HG03196 (cell line): ENCODE data around the gene NUDT21.
A peak's percentile ranks its signal among the peaks of the same experiment; 100 is the strongest.

Experiments
- ATAC-seq: cut with Tn5 transposase; IDR thresholded peaks from one replicate; pipeline ENCODE4 v1.9.1; 2021; ENCODE audit not compliant: unreplicated experiment

NUDT21 gene

DNA sequence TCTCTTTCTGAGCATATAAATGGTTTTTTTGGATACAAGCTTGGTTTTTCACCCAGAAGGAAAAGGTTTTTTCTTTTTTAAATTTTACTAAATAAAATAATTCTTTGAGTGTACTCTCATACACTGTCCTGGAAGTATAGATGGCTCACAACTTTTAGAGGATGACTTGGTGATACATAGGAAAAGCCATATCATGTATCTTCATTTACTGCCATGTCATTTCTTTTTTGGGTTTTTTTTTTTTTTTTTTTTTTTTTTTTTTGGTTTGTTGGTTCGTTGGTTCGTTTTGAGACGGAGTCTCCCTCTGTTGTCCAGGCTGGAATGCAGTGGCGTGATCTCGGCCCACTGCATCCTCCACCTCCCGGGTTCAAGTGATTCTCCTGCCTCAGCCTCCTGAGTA lies 12.0 kb upstream of the NUDT21 start:
- ATAC-seq, result no peak

- ATAC-seq, result no peak
These were observed 11.1 kb upstream of the NUDT21 start for GRCh38 chr16:56462064-56462796.

- no peak for ATAC-seq
These were observed 9.0 kb upstream of the NUDT21 start for GRCh38 chr16:56460101-56460500.

GRCh38 chr16:56457927-56458470 lies 6.9 kb upstream of the NUDT21 start:
- no peak for ATAC-seq

DNA sequence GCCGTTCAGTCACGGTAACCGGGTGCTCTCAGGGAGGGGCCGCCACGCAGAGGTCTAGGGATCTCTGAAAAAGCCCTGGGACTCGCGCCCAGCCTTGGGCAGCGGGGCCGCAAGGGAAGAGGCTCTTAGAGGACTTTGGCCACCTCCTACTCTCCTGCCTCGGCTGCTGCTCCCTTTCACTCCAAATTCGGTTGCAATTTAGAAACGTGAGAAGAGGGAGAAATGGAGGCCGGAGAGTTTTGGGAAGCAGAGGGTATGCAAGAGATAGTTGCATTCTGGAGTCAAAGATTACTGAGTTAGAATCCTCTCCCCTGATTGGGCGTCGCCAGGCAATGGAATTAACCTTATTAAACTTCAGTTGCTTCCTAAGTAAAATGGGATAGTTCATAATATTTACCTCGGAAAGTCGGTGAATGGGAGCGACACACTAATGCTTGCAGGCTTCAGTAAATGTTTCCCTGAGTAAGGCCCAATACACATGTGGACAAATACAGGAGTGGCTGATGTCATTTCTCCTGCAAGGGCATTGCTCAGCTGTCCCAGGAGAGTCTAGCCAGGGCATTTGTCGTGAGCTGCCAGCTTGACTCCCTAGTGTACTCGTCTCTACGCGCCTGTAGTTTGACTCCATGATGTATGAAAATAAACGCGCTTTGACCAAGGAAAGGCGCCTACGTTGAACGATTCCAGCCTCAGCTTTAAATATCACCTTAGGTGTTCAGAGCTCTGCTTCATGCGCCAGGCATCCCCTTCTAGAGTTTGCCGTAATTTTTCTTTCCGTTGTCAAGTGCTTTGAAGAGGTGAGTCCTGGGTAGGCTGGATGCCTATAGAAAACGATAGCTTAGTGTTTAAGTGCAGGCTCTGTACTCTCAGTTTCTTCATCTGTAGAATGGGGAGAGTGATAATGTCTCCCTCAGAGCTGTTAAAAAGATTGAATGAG lies 889 bp upstream of the NUDT21 start:
- ATAC-seq, result peak; percentile 37

- ATAC-seq, result peak; percentile 26
These were observed 702 bp downstream of the NUDT21 start for GRCh38 chr16:56450275-56450985.

GRCh38 chr16:56448005-56448404 lies 3.1 kb downstream of the NUDT21 start:
- no peak for ATAC-seq

DNA sequence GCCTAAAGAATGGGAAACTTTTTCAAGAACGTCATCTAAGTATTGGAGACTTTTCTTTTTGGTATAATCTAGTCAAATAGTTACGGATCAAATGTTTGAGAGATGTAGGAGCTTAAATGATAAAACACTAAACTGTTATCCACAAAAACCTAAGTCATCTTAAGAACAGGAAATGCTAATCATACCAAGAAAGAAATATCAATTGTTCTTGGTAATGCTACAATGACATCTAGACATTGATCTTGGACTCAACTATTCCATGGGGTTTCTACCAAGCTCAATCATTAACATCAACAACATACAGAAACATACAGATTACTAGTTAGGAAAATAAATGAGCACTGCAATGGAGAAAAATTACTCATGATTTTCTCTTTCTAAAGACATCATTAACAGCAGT lies 3.8 kb downstream of the NUDT21 start:
- no peak for ATAC-seq

DNA sequence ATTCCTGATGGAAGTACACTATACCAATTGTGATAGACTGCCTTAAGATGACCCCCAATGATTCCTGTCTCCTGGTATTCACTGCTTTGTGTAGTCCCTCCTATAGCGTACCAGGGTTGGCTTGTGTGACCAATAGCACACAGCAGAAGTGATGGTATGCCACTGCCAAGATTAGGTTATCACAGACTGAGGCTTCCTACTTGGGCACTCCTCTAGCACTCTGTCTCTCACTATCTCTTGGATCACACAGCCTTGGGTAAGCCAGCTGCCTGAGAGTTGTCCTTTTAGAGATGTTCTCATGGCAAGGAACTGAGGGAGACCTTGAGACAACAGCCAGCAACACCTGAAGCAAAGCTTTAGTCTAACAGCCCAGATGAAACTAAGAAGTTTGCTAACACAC lies 13.1 kb downstream of the NUDT21 start:
- ATAC-seq, result no peak

DNA sequence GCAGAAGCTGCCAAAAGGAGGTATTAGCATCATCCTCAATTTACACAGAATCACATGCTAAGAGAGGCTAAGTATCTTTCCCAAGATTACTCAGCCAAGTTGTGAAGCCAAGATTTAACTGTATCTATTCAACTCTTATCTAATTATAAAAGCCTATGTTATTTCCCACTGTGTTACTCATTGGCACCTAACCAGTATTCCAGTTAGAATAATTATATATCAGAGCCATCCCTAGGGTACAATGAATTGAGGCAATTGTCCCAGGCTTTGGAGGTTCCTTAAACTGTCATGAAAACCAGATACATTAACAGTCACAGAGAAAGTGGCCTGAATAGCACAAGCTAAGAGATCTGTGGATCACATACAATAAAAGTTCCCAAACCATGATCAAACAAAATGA lies 14.9 kb downstream of the NUDT21 start:
- no peak for ATAC-seq

- no peak for ATAC-seq
These were observed 23.0 kb downstream of the NUDT21 start for GRCh38 chr16:56428091-56428490.

DNA sequence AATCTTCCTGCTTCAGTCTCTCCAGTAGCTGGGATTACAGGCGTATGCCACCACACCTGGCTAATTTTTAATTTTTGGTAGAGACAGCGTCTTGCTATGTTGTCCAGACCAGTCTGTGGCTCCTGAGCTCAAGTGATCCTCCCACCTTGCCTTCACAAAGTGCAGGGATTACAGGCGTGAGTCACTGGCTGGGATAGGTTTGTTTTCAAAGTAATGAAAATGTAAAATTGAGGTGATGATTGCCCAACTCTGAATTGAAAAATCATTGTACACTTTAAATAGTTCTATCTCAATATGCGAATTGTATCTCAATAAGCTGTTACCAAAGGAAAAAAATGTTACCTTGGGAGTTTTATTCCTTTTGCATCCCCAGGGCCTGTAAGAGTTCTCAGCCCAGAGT lies 24.5 kb downstream of the NUDT21 start:
- no peak for ATAC-seq

DNA sequence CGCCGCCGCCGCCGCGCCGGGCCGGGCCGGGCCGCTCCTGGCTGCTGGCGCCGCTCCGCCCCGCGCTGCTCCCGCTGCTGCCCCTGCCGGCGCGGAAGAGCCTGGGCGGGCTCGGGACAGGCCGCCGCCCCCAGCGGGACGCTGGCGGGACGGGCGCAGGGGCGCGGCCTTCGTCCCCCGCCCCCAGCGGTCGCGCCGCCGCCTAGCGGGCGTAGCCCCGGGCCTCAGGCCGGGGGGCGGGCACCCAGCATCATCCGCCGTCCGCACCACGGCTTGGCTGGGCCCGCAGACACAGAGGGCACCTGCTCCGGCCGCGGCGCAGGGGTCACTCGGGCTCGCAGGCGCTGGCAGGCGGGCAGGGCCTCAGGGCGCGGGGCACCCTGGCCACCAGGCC lies 25.7 kb downstream of the NUDT21 start, which contains the start of gene AMFR:
Gene AMFR (minus strand): TSS at position 107 of the 394 bp plus-strand sequence. CDS start 218 bp downstream, outside the sequence.
- ATAC-seq, result peak; percentile 80

GRCh38 chr16:56424791-56425438 lies 26.2 kb downstream of the NUDT21 start:
- ATAC-seq, result peak; percentile 27

DNA sequence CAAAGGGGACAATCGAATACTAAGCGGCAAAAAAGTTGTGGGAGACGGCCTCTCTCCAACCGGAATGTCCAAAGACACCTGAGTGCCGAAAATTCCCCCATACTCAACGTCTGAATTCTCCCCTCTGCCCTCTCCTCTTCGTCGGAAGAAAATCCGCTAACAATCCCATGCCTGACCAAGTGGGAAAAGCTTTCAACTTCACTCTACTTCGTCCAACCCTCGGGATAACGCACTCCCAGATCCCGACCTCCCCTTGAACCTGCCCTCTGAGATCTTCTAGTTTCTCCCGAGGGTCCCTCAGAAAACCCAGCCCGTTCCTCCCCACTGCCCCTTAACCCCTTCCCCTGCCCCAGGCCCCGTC lies 26.7 kb downstream of the NUDT21 start:
- no peak for ATAC-seq

GRCh38 chr16:56423584-56424403 lies 27.3 kb downstream of the NUDT21 start:
- ATAC-seq, result no peak

DNA sequence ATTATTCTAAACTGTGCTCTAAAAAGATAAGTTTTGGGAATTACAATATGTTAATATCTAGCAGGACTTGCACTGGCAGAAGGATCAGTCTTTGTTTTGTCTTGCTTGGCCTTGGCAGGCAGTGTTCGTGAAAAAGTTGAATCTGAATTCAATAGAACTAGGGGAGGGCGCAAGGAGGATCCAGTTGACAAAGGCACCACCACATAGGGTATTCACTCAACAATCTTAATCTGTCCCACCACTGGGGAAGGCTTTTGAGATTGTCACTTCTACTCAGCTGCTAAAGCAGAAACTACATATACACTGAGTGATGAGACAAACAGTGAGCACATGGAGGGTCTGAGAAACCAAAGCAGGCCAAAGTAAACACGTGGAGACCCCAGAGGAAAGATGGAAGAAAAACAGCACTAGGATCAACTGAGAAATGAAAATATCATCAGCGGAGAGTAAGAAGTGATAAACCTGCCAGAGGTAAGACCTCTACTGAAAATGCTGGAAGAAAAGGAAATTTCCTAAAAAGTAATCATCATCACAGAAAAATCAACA lies 28.2 kb downstream of the NUDT21 start:
- no peak for ATAC-seq

- no peak for ATAC-seq
These were observed 29.0 kb downstream of the NUDT21 start for GRCh38 chr16:56421976-56422669.

- no peak for ATAC-seq
These were observed 29.8 kb downstream of the NUDT21 start for GRCh38 chr16:56421313-56421712.
